EH (cell line): Measurements from ENCODE around the gene RNASE13.

Experiments
- DNase-seq: peaks from one replicate; pipeline ENCODE4 v3.0.0-alpha.2; 2015; ENCODE audit warnings: low read depth

RNASE13 gene, protein sequence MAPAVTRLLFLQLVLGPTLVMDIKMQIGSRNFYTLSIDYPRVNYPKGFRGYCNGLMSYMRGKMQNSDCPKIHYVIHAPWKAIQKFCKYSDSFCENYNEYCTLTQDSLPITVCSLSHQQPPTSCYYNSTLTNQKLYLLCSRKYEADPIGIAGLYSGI

DNA sequence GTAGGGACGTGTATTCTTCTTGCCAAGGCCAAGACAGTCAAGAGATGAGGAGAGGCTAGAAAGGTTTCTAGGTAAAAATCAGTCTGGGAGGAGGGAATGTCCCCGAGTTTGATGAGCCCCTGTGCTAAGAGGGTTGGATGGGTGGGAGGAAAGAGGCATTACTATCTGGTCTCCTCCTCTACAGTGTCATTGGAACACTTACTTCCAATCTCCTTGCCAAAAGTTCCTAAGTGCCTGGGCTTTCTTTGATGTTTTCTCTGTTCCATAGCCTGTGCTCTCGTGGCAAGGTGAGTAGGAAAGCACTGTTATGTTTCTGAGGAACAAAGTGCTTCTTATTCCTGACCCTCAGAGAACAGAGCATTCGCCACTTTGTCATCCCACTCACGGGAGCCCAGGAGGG, at the start of gene RNASE13:
RNASE13 (minus strand) TSS at position 101 of the 400 bp plus-strand sequence. CDS start 519 bp downstream, outside the sequence.
- no peak for DNase-seq

DNA sequence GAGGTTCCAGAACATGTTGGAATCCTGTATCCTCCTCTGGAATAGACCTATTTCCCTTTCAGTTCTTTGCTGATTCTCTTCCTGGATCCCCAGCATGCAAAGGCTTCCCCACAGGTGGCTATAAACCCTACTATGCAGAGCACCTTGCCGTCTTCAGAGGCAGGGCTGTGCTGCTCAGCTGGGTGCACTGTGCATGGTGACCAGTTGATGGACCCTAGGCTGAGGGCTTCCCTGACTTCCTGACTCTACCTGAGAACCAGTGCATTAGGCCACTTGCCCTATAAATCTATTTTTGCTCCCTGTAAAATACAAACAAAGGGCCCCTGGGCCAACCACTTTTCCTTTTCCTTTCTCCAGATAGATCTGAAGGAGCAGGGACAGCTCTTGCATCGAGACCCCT, 49.8 kb upstream of the RNASE13 start:
- no peak for DNase-seq

DNA sequence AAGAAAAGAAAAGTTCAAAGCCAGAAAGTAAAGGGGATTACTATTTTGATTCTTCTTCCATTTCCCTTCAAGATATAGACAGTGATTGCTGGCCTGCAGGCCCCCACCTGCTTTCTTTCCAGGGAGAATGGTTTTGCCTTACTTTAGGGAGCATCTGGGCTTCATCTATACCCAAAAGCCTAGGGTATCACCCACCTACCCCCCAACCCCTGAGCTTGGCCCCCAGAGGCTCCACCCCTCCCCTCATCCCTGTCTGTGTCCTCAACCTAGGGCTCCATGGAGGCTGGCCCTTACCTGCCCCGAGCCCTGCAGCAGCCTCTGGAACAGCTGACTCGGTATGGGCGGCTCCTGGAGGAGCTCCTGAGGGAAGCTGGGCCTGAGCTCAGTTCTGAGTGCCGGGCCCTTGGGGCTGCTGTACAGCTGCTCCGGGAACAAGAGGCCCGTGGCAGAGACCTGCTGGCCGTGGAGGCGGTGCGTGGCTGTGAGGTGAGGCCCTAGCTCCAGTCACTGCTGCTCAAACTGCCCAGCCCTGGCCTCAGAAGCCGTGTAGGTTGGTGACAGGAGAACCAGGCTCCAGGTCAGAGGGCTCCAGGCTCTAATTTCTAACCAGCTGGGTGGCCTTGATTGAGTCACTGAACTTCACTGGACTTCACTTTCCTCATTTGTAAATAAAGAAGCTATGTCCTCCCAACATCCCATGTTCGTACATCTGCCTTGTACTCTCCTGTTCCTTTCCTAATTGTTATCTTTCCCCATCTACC, 49.1 kb upstream of the RNASE13 start:
- DNase-seq, result no peak

DNA sequence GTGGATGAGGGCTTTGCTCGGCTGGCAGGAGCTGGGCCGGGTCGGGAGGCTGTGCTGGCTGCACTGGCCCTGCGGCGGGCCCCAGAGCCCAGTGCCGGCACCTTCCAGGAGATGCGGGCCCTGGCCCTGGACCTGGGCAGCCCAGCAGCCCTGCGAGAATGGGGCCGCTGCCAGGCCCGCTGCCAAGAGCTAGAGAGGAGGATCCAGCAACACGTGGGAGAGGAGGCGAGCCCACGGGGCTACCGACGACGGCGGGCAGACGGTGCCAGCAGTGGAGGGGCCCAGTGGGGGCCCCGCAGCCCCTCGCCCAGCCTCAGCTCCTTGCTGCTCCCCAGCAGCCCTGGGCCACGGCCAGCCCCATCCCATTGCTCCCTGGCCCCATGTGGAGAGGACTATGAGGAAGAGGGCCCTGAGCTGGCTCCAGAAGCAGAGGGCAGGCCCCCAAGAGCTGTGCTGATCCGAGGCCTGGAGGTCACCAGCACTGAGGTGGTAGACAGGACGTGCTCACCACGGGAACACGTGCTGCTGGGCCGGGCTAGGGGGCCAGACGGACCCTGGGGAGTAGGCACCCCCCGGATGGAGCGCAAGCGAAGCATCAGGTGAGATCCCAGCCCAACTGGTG, 47.0 kb upstream of the RNASE13 start:
- DNase-seq, result no peak

DNA sequence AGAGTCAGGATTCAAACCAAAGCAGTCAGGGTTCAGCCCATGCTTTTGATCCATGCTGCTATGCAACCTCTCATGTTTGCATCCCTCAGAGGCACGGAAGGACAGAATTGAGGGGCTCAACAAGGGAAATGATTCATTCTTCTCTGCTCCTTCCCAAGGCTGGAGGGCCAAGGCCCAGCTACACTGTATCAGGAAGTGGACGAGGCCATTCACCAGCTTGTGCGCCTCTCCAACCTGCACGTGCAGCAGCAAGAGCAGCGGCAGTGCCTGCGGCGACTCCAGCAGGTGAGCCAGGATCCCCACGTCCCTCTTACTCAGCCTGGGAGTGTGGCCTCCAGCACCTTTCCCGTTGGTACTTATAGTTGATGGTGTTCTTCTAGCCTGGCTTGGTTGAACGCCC, 44.1 kb upstream of the RNASE13 start:
- no peak for DNase-seq

DNA sequence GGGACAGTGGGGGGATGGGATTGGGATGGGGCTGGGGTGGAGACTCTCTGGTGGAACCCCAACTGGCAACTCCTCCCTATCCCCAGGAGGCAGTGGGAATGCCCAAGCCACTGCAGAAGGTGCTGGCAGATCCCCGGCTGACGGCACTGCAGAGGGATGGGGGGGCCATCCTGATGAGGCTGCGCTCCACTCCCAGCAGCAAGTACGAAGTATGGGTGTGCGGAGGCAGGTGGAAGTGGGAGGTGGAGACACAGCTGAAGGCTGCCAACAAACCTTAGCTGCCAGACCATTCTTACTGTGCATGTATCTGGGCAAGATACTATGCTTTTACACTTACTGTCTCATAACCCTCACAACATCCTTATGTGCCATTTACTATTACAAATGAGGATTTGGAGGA, 43.7 kb upstream of the RNASE13 start:
- DNase-seq, result no peak

DNA sequence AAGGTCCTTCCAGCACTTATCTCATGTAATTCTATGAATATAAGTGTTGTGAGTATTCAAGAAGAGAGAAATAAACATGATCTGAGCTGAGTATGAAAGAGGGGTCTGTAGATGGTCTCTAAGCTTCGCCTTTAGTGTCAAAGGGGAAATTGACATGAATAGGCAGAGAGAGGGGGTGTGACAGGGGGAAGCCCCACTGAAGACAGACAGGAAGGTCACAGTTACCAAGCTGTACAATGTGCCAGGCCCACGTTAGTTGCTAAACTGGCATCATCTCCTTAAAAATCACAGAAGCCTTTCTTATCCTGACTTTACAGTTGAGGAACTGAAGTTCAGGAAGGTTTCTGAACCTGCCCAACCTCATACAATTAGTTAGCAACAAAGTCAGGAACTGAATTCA, 43.1 kb upstream of the RNASE13 start:
- no peak for DNase-seq

DNA sequence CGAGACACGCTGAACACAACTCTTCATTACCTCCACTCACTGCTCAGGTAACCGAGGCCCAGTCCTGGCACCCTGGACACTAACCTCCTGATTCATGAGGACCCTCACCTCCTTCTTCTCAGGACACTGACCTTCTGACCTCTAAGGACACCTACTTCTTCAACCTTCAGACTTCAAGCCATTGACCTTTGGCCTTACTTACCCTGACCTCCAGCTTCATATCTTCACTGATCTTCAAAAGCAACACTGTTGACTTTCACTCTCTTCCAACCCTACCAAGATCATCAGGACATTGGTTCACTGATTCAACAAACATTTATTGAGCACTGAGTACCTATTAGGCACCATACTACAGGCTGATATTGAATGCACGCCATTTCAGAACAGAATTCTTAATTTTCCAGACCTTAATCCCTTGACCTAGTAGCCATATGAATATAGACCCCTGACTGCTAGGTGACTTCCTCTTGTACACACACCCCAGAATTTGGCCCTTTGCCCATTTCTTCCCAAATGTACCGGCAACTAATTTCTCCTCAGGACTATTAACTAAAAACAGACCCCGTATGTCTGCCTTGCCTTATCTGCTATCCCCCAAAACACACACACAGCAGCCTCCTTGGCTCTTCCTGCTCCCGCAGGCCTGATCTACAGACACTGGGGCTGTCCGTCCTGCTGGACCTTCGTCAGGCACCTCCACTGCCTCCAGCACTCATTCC, 41.3 kb upstream of the RNASE13 start:
- no peak for DNase-seq

DNA sequence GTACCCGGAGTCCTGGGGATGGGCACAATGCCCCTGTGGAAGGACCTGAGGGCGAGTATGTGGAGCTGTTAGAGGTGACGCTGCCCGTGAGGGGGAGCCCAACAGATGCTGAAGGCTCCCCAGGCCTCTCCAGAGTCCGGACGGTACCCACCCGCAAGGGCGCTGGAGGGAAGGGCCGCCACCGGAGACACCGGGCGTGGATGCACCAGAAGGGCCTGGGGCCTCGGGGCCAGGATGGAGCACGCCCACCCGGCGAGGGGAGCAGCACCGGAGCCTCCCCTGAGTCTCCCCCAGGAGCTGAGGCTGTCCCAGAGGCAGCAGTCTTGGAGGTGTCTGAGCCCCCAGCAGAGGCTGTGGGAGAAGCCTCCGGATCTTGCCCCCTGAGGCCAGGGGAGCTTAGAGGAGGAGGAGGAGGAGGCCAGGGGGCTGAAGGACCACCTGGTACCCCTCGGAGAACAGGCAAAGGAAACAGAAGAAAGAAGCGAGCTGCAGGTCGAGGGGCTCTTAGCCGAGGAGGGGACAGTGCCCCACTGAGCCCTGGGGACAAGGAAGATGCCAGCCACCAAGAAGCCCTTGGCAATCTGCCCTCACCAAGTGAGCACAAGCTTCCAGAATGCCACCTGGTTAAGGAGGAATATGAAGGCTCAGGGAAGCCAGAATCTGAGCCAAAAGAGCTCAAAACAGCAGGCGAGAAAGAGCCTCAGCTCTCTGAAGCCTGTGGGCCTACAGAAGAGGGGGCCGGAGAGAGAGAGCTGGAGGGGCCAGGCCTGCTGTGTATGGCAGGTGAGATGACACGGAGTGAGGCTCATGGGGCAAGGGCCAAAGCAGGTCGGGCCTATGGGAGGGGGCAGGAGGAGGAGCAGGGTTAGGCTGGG, 40.0 kb upstream of the RNASE13 start:
- no peak for DNase-seq

DNA sequence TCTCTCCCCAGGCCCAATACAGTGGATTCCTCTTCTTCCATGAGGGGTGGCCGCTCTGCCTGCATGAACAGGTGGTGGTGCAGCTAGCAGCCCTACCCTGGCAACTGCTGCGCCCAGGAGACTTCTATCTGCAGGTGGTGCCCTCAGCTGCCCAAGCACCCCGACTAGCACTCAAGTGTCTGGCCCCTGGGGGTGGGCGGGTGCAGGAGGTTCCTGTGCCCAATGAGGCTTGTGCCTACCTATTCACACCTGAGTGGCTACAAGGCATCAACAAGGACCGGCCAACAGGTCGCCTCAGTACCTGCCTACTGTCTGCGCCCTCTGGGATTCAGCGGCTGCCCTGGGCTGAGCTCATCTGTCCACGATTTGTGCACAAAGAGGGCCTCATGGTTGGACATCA, 39.3 kb upstream of the RNASE13 start:
- no peak for DNase-seq

DNA sequence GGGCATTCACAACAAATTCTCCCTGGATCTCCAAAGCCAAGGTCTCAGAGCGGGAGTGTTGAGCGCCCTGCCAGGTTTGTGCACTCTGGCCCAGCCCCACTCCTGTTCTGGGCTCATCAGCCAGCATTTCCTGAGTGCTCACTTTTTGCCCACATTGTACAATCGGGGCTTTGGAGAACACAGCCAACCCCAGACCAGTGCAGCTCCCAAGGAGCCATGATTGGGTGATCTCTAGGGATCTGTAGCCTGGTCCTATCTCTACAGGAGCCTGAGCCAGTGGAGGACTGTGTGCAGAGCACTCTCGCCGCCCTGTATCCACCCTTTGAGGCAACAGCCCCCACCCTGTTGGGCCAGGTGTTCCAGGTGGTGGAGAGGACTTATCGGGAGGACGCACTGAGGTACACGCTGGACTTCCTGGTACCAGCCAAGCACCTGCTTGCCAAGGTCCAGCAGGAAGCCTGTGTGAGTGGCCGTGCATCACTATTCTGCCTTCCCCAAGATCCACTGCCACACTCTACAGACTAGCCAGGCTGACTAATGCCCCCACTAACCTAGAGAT, 38.3 kb upstream of the RNASE13 start:
- no peak for DNase-seq

DNA sequence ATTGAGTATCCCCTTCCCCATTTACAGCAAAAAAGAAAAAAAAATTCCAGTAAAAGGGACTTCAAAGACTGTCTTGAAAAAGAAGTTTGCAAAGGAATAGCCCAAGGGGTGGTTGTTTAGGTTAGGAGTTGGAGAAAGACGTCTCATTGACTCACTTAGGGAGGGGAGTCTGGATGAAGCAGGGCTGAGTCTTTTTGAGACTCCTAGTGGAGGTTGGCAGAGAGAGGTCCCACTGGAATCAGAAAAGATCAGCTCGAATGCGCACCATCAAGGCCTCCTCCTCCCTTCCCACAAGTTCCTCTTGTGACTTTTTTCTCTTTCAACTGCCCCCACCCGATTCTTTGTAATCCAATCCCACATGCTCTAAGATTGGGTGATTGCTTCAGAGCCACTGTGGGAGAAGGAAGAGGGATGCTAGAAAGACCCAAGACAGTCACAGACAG, 37.4 kb upstream of the RNASE13 start:
- peak; percentile 76 for DNase-seq

DNA sequence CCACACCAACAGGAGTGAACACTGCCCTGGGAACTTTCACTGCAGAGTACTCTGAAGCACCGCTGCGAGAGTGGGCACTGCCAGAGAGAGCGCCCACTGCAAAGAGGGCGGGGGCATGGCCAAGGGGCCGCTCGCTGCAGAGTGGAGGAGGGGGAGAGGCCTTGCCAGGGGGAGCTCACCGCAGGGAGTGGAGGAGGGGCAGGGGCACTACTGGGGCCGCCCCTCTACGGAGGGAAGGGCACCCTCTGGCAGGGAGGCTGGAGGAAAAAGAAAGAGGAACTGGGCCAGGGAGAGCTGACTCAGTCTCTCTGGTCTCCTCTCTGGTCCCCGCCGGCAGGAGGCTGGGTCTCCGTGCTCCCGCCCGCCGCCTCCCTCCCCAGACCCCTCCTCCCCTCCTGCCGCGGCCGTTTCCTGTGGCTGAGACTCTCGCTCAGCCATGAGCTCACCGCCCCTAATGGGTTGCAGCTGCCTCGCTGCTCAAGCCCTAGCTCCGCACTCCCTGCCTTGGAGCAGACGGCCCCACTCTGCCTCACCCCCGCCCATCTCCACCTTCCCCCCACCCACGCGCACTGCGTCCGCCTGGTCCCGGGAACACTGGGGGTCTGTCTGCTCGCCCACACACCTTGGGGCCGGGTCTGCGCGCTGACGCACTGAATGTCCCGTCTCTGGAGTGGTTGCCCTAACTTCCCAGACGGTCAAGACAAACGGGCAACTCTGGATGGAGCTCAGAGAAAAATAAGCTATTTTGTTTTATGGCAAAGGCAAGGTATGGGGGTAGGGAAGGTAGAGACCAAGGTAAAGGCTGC, 36.8 kb upstream of the RNASE13 start:
- peak; percentile 95 for DNase-seq

DNA sequence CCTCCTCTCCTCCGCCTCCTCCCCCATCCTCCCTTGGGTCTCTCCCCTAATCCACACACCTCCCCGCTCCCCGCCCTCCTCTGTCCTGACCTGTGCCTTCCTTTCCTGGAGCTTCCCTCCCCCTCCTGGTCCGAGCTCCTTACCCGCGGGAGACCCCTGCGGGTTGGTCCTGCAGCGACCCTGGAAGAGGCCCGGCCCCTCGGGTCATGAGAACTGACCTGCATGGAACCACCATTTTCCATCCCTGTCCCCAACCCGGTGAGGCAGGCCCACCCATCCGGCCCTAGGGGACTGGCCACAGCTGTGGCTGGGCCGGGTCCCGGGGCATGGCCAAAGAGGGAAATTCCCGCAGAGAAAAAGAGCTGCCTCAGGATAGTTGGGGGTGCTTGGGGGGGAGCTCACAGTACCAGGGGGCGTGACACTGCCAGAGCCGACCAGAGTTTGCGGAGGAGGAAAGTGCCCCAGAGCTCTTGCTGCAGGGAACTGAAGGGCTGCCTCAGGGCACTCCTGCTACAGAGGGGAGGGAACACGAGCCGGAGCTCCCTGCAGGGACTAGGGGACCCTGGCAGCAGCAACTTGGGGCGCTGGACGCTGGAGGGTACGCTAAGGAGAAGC, 36.1 kb upstream of the RNASE13 start:
- peak; percentile 59 for DNase-seq

DNA sequence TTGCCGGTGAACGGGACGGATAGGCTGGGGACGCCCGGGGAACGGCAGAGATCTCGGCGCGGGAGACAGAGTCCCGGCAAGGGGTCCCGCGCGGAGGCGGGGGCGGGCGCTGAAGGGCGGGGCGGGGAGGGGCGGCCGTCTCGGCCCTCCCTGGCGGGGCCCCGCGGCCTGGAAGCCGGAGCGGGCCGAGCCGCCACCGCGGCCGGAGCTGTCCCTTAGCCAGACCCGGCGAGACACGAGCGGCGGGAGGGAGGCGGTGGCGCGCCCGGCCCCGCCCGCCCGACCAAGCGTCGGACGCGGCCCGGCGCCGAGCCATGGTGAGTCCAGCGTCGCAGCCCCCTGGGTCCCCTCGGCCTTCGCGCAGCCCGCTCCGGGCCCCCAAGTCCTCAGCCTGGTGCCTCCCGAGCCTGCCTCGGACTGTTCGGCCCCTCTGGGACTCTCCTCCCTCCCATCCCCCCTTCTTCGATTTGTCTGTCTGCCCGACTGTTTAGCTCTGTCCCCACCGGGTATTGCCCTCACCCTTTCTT, 35.5 kb upstream of the RNASE13 start, which contains the start of gene ARHGEF40:
ARHGEF40 (plus strand) TSS at position 222 of the 527 bp plus-strand sequence; CDS start at position 315, 93 bp downstream.
- DNase-seq, result peak; percentile 69

DNA sequence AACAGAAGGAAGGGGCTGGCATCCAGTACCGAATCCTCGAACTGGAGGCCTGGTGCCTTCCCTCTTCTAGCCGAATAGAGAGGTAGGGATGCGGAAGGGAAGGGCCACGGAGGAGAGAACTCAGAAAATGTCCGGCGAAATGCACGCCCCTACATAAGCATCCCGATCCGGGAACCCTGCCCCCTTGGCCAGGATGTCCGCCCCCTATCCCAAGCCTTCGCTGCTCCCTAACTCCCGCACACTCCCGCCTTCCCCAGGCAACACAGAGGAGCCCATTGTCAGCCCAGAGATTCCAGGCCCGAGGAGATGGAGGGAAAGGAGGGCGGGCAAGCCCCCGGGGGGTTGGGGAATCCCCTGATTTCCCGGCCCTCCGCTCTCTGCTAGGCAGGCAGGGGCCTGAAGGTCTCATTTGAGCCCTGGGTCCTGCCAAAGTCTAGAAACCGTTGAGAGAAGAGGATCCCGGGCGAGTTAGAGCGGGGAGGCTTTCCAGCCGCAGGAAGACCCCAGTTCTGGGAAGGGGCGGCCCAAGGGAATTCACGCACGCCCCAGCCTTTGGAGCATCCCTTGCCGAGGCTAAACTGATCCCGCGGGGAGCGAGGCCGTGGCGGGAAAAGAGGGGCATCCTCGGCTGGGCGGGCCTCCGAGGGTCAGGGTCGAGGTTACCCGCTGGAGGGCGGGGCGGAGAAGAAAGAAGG, 34.9 kb upstream of the RNASE13 start:
- peak; percentile 48 for DNase-seq

DNA sequence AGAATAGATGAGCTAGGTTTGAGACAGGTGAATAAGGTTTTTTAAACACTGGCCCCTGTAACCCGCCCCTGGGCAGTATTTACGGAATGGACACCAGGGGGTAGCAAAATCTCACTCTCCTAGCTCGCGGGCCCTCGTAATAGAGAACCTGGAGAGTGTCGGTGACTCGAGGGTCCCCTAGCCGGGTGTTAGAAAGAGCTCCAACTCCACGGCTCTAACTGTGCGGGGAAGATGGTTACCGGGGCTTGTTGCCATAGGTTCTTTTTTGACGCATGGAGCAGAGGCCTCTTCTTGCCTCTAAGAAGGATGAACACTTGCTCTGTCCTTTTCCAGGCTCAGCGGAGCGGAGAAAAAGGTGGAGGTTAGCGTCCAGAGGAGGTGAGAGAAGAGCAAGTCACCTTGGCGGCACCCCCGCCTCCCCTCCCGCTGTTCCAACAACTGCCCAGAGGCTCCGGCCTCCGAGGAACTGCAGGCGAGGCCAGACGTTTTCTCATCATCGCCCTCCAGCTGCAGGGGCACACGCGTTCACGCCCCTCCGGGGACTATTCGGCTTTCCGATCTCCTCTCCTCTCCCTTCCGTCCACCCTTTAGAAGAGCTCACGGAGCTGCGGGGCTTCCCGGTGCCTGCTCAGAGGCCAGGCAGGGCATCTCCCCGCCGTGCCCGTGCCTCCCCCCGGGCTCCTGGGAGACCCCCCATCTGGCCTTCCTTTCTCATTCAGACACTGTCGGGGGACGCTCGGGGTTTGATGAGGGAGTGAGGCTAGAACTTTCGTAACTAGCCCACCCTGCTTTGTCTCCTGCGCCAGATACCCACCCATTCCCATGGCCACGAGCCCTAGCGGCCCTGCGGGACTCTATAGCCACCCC, 34.1 kb upstream of the RNASE13 start:
- DNase-seq, result peak; percentile 70

DNA sequence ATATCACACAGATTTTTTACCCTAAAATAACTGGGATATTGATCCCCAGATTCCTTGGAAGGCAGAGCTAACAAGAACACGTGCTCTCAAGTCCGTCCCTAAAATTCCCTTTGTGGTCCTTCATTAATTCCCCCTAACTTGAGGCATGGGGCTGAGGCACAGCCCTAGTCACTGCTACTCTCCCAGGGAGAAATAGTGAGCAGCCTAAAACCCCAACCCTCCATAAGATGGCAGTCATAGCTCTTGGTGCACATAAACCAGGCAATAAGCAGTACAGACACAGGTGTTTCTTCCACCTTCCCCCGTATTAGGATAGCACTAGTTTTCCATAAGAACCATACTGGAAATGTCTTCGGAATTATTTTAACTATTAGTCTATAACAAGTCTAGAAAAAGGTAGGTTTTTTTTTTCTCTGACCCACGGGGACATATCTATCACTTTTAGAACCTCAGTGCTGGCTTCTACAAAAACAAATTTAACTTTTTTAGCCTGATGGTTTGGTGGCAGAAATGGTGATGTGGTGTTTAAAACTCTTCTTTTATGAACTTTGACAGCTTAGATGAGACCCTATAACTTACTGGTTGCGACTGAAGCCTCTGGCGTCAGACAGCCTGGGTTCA, 32.4 kb upstream of the RNASE13 start:
- no peak for DNase-seq
